ENCODE measurements around the gene SIRT2. TPM values are rescaled to one million over a fixed set of nuclear protein-coding genes. Genes with fewer than 3 reads are reported as not detected.

The SIRT2 gene
- total RNA-seq, 1 experiment from 2014 or later = 8.4 TPM

DNA sequence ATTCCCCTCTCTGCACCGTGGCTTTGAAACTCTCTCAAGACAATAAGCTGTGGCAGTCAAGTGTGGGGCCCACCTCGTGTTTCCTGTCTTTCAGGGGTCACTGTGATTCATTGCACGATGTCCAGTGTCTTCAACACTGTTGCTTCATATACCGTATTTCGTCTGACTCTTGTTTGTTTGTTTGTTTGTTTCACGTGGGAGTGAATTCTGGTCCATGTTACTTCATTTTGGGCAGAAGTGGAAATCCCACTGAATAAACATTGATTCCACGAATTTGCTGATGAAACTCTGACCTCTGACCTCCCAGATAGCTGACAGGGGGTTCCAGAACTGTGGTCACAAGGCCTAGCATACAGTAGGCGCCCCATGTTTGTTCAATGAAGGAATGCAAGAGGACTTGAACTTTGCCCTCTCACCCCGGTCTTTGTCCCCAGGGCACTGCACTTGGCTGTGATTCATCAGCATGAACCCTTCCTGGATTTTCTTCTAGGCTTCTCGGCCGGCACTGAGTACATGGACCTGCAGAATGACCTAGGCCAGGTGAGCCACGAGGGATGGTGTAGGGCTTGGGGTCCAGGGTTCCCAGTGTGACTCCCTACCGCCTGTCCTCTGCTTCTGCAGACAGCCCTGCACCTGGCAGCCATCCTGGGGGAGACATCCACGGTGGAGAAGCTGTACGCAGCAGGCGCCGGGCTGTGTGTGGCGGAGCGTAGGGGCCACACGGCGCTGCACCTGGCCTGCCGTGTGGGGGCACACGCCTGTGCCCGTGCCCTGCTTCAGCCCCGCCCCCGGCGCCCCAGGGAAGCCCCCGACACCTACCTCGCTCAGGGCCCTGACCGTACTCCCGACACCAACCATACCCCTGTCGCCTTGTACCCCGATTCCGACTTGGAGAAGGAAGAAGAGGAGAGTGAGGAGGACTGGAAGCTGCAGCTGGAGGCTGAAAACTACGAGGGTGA, 5.4 kb upstream of the SIRT2 start:
- no peaks in the 10 kb centered on the region for H3K9me3 ChIP-seq (ENCODE audit: control insufficient read depth, low read depth, low read length)
- H2AK5ac ChIP-seq (ENCODE audit: insufficient read length, low read length) = no peak overlapping the region
- H3K27me3 ChIP-seq (ENCODE audit: insufficient read depth, low read length) = no peaks in the 10 kb centered on the region
- no CpG with 5 or more reads among the region's 35 CpGs for WGBS (ENCODE audit: extremely low coverage, insufficient read length, low lambda C conversion rate)
- no peak overlapping the region for H2BK5ac ChIP-seq (ENCODE audit: insufficient read length, low read length)
- H3K23me2 ChIP-seq (ENCODE audit: insufficient read length, low read depth, low read length, poor library complexity, severe bottlenecking) = no peaks in the 10 kb centered on the region
- no peak overlapping the region for H3K14ac ChIP-seq (ENCODE audit: insufficient read depth, low read length)
- H3K79me1 ChIP-seq (ENCODE audit: insufficient read depth, low read depth, low read length, poor library complexity, severe bottlenecking) = no peaks in the 10 kb centered on the region
- no peak overlapping the region for H3K18ac ChIP-seq (ENCODE audit: insufficient read length, low read depth, low read length)
- H4K8ac ChIP-seq (replicated peaks; ENCODE audit: insufficient read length, low read depth, low read length) = no peak overlapping the region
- Mint-ChIP-seq H3K4me3 (no peak overlapping the region), H3K27me3 (ENCODE audit: low read depth) (no peaks in the 10 kb centered on the region; the same call in 1 of the 2 replicates), H3K27ac (peak overlapping the region in 2 of 3 experiments; percentile 9 to 39; a peak in 1 of 7 replicates), H3K4me1 (peaks cover 8 to 10% of the 10 kb centered on the region in 2 experiments), H3K36me3 (ENCODE audit: insufficient read depth in 1 of 3, low read depth in 3 of 3) (peaks cover 13 to 37% (median 28%) of the 10 kb centered on the region in 3 experiments; a peak in 6 of 7 replicates), H3K9me3 (peaks cover 0 to 3% of the 10 kb centered on the region in 2 experiments; a peak in 1 of 5 replicates)
- no peak overlapping the region for H3K23ac ChIP-seq (ENCODE audit: insufficient read length, low read depth, low read length)
- H3T11ph ChIP-seq (ENCODE audit: low read length) = no peak overlapping the region
- H3K27ac ChIP-seq (ENCODE audit: insufficient read length, low read depth, low read length) = no peak overlapping the region
- no peak overlapping the region for H3K4ac ChIP-seq (ENCODE audit: low read depth, low read length)
- no peak for DNase-seq
- no peak overlapping the region for H2BK15ac ChIP-seq (ENCODE audit: low read depth, low read length)
- H3K56ac ChIP-seq (ENCODE audit: insufficient read length, low read depth, low read length) = no peak overlapping the region
- H4K20me1 ChIP-seq (ENCODE audit: control insufficient read depth, insufficient read depth, insufficient read length) = no peaks in the 10 kb centered on the region
- H2BK120ac ChIP-seq (ENCODE audit: low read depth, low read length, poor library complexity, severe bottlenecking) = no peak overlapping the region
- H4K5ac ChIP-seq (ENCODE audit: insufficient read length, low read depth, low read length) = no peak overlapping the region
- H3K9ac ChIP-seq (ENCODE audit: extremely low read depth, insufficient read length, low read length) = no peak overlapping the region
- no peak overlapping the region for H2BK20ac ChIP-seq (ENCODE audit: low read depth, low read length, poor library complexity, severe bottlenecking)
- TF ChIP-seq, protein P1, sequence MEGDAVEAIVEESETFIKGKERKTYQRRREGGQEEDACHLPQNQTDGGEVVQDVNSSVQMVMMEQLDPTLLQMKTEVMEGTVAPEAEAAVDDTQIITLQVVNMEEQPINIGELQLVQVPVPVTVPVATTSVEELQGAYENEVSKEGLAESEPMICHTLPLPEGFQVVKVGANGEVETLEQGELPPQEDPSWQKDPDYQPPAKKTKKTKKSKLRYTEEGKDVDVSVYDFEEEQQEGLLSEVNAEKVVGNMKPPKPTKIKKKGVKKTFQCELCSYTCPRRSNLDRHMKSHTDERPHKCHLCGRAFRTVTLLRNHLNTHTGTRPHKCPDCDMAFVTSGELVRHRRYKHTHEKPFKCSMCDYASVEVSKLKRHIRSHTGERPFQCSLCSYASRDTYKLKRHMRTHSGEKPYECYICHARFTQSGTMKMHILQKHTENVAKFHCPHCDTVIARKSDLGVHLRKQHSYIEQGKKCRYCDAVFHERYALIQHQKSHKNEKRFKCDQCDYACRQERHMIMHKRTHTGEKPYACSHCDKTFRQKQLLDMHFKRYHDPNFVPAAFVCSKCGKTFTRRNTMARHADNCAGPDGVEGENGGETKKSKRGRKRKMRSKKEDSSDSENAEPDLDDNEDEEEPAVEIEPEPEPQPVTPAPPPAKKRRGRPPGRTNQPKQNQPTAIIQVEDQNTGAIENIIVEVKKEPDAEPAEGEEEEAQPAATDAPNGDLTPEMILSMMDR (conservative IDR thresholded peaks at IDR 0.05) = no peak
- H3K4me1 ChIP-seq (ENCODE audit: insufficient read depth, low read length) = no peaks in the 10 kb centered on the region; the same call in 1 of the 2 replicates
- H4K91ac ChIP-seq (ENCODE audit: insufficient read length, low read depth, low read length) = no peak overlapping the region
- H3K79me2 ChIP-seq (ENCODE audit: insufficient read depth, low read length) = no peaks in the 10 kb centered on the region
- H2AFZ ChIP-seq (ENCODE audit: low read length) = no peak overlapping the region
- H2BK12ac ChIP-seq (ENCODE audit: insufficient read length, low read depth, low read length) = no peak overlapping the region
- no peak overlapping the region for H3K4me2 ChIP-seq (ENCODE audit: insufficient read depth, insufficient read length, low read length)

All from H9 (cell line).